Gastrocnemius medialis (tissue), 4 donors: ENCODE results near the gene KLHL21.

ENCODE experiments used
- POLR2A ChIP-seq, 2 donors: fragments of 450-650 bp; IDR thresholded peaks; one replicate each; pipeline ENCODE4 v1.6.1; 2017; ENCODE audit warnings: antibody characterized with exemption in 2 of 2, mild to moderate bottlenecking in 2 of 2, moderate library complexity in 2 of 2
- TF ChIP-seq, protein P1 (sequence below), 5 experiments: fragments of 450-650 bp in 3 of 5; fragments of 200-600 bp in 2 of 5; sonication (generic) in 2 of 5; IDR thresholded peaks in 4 of 5; conservative IDR thresholded peaks in 1 of 5; 1 replicate in 4 of 5; 2 replicates in 1 of 5; pipeline ENCODE4 v1.5.1; 2016 to 2019; ENCODE audit warnings: antibody characterized with exemption in 5 of 5, mild to moderate bottlenecking in 3 of 5, moderate library complexity in 3 of 5

DNA sequence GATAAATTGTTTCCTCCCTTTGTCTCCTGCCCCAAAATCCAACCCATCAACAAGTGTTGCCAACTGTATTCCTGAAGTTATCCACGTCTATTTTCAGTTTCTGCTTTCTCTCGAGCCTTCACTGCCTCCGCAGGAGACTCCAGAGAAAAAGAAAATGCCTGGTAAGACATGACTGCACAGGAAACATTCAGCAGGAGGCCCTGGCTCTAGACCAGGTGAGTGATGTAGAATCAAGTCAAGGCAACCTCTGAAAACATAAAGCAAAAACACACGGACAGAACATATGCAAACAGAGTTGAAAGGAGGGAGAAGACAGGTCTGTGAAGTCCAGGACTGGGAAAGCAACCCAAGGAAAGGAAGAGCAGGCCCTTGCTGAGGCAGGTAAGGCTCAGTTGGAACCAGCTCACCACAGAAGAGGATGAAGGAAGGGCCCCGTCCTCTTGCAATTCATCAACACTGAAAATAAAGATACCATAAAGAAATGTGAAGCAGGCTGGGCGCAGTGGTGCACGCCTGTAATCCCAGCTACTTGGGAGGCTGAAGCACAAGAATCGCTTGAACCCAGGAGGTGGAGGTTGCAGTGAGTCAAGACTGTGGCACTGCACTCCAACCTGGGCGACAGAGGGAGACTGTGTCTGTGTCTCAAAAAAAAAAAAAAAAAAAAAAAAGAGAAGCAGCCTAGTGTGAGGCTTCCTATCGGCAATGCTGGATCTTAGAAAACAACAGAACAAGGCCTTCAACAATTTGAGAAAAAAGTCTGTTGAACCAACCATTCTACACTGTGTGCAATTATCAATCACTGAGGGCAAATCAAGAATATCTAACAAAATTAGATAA is 57.2 kb downstream of the KLHL21 start:
- TF ChIP-seq, protein P1, sequence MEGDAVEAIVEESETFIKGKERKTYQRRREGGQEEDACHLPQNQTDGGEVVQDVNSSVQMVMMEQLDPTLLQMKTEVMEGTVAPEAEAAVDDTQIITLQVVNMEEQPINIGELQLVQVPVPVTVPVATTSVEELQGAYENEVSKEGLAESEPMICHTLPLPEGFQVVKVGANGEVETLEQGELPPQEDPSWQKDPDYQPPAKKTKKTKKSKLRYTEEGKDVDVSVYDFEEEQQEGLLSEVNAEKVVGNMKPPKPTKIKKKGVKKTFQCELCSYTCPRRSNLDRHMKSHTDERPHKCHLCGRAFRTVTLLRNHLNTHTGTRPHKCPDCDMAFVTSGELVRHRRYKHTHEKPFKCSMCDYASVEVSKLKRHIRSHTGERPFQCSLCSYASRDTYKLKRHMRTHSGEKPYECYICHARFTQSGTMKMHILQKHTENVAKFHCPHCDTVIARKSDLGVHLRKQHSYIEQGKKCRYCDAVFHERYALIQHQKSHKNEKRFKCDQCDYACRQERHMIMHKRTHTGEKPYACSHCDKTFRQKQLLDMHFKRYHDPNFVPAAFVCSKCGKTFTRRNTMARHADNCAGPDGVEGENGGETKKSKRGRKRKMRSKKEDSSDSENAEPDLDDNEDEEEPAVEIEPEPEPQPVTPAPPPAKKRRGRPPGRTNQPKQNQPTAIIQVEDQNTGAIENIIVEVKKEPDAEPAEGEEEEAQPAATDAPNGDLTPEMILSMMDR (IDR thresholded peaks at IDR 0.05 in 4 of 5, conservative IDR thresholded peaks at IDR 0.05 in 1 of 5): no peak
- no peak for TF ChIP-seq POLR2A (IDR thresholded peaks at IDR 0.05)
